Measurements from ENCODE around the gene PIK3C2B. TPM values are rescaled to one million over a fixed set of nuclear protein-coding genes. Genes with fewer than 3 reads are reported as not detected.

The PIK3C2B gene
- polyA plus RNA-seq, 1 donor from 2014 or later = 23.7 TPM

- Histone ChIP-seq H2AFZ (ENCODE audit: low read depth, low read length) (no peak overlapping the region), H3K9me3 (ENCODE audit: low read length) (no peaks in the 10 kb centered on the region), H3K4me2 (ENCODE audit: low read length) (no peak overlapping the region), H3K27ac (ENCODE audit: low read length) (no peak overlapping the region), H3K4me3 (ENCODE audit: low read length) (no peak overlapping the region), H3K9me2 (ENCODE audit: insufficient read depth, low read length) (no peaks in the 10 kb centered on the region), H3K36me3 (ENCODE audit: insufficient read depth, low read length) (no peaks in the 10 kb centered on the region), H3K79me2 (replicated peaks; ENCODE audit: insufficient read depth, low read length) (no peaks in the 10 kb centered on the region), H3K9ac (ENCODE audit: low read length) (no peak overlapping the region), H3K27me3 (ENCODE audit: insufficient read depth, low read depth, low read length) (no peaks in the 10 kb centered on the region), H3F3A (ENCODE audit: insufficient read depth, low read length, poor library complexity, severe bottlenecking) (no peaks in the 10 kb centered on the region), H4K20me1 (ENCODE audit: insufficient read depth) (no peaks in the 10 kb centered on the region)
- TF ChIP-seq RAD21 (conservative IDR thresholded peaks at IDR 0.05) = no peak
- no peak for TF ChIP-seq EZH2 (IDR thresholded peaks at IDR 0.05; ENCODE audit: borderline replicate concordance, insufficient read depth, low read length, poor library complexity, severe bottlenecking)
- TF ChIP-seq, protein P1, sequence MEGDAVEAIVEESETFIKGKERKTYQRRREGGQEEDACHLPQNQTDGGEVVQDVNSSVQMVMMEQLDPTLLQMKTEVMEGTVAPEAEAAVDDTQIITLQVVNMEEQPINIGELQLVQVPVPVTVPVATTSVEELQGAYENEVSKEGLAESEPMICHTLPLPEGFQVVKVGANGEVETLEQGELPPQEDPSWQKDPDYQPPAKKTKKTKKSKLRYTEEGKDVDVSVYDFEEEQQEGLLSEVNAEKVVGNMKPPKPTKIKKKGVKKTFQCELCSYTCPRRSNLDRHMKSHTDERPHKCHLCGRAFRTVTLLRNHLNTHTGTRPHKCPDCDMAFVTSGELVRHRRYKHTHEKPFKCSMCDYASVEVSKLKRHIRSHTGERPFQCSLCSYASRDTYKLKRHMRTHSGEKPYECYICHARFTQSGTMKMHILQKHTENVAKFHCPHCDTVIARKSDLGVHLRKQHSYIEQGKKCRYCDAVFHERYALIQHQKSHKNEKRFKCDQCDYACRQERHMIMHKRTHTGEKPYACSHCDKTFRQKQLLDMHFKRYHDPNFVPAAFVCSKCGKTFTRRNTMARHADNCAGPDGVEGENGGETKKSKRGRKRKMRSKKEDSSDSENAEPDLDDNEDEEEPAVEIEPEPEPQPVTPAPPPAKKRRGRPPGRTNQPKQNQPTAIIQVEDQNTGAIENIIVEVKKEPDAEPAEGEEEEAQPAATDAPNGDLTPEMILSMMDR (IDR thresholded peaks at IDR 0.05; ENCODE audit: poor library complexity, severe bottlenecking) = no peak
- TF ChIP-seq TAF1 (IDR thresholded peaks at IDR 0.05; ENCODE audit: low read depth) = no peak
- no peak for TF ChIP-seq POLR2AphosphoS5 (IDR thresholded peaks at IDR 0.05)
- no peak for TF ChIP-seq EP300 (conservative IDR thresholded peaks at IDR 0.05; ENCODE audit: poor library complexity, severe bottlenecking)
- TF ChIP-seq SMC3 (conservative IDR thresholded peaks at IDR 0.05; ENCODE audit: poor library complexity) = no peak
- no peak for TF ChIP-seq MXI1 (conservative IDR thresholded peaks at IDR 0.05; ENCODE audit: poor library complexity, severe bottlenecking)
- TF ChIP-seq, protein P2, sequence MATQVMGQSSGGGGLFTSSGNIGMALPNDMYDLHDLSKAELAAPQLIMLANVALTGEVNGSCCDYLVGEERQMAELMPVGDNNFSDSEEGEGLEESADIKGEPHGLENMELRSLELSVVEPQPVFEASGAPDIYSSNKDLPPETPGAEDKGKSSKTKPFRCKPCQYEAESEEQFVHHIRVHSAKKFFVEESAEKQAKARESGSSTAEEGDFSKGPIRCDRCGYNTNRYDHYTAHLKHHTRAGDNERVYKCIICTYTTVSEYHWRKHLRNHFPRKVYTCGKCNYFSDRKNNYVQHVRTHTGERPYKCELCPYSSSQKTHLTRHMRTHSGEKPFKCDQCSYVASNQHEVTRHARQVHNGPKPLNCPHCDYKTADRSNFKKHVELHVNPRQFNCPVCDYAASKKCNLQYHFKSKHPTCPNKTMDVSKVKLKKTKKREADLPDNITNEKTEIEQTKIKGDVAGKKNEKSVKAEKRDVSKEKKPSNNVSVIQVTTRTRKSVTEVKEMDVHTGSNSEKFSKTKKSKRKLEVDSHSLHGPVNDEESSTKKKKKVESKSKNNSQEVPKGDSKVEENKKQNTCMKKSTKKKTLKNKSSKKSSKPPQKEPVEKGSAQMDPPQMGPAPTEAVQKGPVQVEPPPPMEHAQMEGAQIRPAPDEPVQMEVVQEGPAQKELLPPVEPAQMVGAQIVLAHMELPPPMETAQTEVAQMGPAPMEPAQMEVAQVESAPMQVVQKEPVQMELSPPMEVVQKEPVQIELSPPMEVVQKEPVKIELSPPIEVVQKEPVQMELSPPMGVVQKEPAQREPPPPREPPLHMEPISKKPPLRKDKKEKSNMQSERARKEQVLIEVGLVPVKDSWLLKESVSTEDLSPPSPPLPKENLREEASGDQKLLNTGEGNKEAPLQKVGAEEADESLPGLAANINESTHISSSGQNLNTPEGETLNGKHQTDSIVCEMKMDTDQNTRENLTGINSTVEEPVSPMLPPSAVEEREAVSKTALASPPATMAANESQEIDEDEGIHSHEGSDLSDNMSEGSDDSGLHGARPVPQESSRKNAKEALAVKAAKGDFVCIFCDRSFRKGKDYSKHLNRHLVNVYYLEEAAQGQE (IDR thresholded peaks at IDR 0.05; ENCODE audit: borderline replicate concordance) = no peak
Observed at GRCh38 chr1:204459706-204460105, 34.9 kb downstream of the PIK3C2B start.

- Histone ChIP-seq H3K9me2 (ENCODE audit: insufficient read depth, low read length) (no peaks in the 10 kb centered on the region), H3K27ac (ENCODE audit: low read length) (no peak overlapping the region), H4K20me1 (ENCODE audit: insufficient read depth) (no peaks in the 10 kb centered on the region), H3K9ac (ENCODE audit: low read length) (no peak overlapping the region), H2AFZ (ENCODE audit: low read depth, low read length) (no peak overlapping the region), H3F3A (ENCODE audit: insufficient read depth, low read length, poor library complexity, severe bottlenecking) (no peaks in the 10 kb centered on the region), H3K4me3 (ENCODE audit: low read length) (no peak overlapping the region), H3K9me3 (ENCODE audit: low read length) (no peaks in the 10 kb centered on the region), H3K4me2 (ENCODE audit: low read length) (no peak overlapping the region), H3K36me3 (ENCODE audit: insufficient read depth, low read length) (no peaks in the 10 kb centered on the region), H3K79me2 (replicated peaks; ENCODE audit: insufficient read depth, low read length) (no peaks in the 10 kb centered on the region), H3K27me3 (ENCODE audit: insufficient read depth, low read depth, low read length) (no peaks in the 10 kb centered on the region)
- TF ChIP-seq, protein P1 (IDR thresholded peaks at IDR 0.05; ENCODE audit: poor library complexity, severe bottlenecking) = no peak
- TF ChIP-seq POLR2AphosphoS5 (IDR thresholded peaks at IDR 0.05) = no peak
- TF ChIP-seq RAD21 (conservative IDR thresholded peaks at IDR 0.05) = no peak
- TF ChIP-seq MXI1 (conservative IDR thresholded peaks at IDR 0.05; ENCODE audit: poor library complexity, severe bottlenecking) = no peak
- TF ChIP-seq TAF1 (IDR thresholded peaks at IDR 0.05; ENCODE audit: low read depth) = no peak
- TF ChIP-seq SMC3 (conservative IDR thresholded peaks at IDR 0.05; ENCODE audit: poor library complexity) = no peak
- TF ChIP-seq, protein P2 (IDR thresholded peaks at IDR 0.05; ENCODE audit: borderline replicate concordance) = no peak
- TF ChIP-seq EP300 (conservative IDR thresholded peaks at IDR 0.05; ENCODE audit: poor library complexity, severe bottlenecking) = no peak
- no peak for TF ChIP-seq EZH2 (IDR thresholded peaks at IDR 0.05; ENCODE audit: borderline replicate concordance, insufficient read depth, low read length, poor library complexity, severe bottlenecking)
Observed at GRCh38 chr1:204457666-204458065, 36.9 kb downstream of the PIK3C2B start.

All from neural cell (in vitro differentiated cells).